ENCODE results near the gene FGF12.

- no peak for TF ChIP-seq SUZ12 (IDR thresholded peaks at IDR 0.05; ENCODE audit: extremely low read depth, insufficient read depth, insufficient read length)
- no peak for TF ChIP-seq YY1 (IDR thresholded peaks at IDR 0.05; ENCODE audit: insufficient read depth, insufficient read length)
- no peak for TF ChIP-seq ZNF274 (IDR thresholded peaks at IDR 0.05; ENCODE audit: low read depth, low read length)
Measured at GRCh38 chr3:192515664-192516045, 211.7 kb downstream of the FGF12 start.
